Uterus (tissue), 2 donors: ENCODE measurements around the gene PDZD8.

Experiments used
- POLR2A ChIP-seq, 2 donors: fragments of 450-650 bp; IDR thresholded peaks; one replicate each; pipeline ENCODE4 v1.6.1; 2016; ENCODE audit warnings: antibody characterized with exemption in 2 of 2, mild to moderate bottlenecking in 1 of 2, moderate library complexity in 1 of 2
- TF ChIP-seq, protein P1 (sequence below), 4 experiments: fragments of 200-600 bp in 2 of 4; fragments of 450-650 bp in 2 of 4; sonication (generic) in 2 of 4; IDR thresholded peaks; one replicate each; pipeline ENCODE4 v1.5.1; 2016 to 2019; ENCODE audit warnings: antibody characterized with exemption in 4 of 4, mild to moderate bottlenecking in 2 of 4, moderate library complexity in 1 of 4

DNA sequence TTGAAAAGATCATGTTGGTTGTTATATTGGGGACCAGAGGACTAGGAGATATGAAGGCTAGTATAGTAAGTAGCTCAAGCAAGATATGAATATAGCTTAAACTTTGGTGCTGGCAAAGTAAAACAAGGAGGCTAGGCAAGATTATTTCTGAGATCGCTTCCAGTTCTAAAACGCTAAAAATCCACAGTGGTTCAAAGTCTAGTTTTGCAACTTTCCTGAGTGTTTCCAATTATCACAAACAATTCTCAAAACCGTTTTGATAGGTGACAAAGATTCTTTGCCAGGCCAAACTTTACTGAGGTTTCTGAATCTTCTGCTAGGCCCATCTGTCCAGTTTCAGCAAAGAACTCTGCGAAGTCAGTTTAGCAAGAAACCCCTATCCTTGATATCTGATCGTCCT lies 35.3 kb downstream of the PDZD8 start:
- TF ChIP-seq POLR2A (IDR thresholded peaks at IDR 0.05): no peak
- TF ChIP-seq, protein P1, sequence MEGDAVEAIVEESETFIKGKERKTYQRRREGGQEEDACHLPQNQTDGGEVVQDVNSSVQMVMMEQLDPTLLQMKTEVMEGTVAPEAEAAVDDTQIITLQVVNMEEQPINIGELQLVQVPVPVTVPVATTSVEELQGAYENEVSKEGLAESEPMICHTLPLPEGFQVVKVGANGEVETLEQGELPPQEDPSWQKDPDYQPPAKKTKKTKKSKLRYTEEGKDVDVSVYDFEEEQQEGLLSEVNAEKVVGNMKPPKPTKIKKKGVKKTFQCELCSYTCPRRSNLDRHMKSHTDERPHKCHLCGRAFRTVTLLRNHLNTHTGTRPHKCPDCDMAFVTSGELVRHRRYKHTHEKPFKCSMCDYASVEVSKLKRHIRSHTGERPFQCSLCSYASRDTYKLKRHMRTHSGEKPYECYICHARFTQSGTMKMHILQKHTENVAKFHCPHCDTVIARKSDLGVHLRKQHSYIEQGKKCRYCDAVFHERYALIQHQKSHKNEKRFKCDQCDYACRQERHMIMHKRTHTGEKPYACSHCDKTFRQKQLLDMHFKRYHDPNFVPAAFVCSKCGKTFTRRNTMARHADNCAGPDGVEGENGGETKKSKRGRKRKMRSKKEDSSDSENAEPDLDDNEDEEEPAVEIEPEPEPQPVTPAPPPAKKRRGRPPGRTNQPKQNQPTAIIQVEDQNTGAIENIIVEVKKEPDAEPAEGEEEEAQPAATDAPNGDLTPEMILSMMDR (IDR thresholded peaks at IDR 0.05): no peak
